ENCODE results near the gene WDSUB1.

Gene WDSUB1

DNA sequence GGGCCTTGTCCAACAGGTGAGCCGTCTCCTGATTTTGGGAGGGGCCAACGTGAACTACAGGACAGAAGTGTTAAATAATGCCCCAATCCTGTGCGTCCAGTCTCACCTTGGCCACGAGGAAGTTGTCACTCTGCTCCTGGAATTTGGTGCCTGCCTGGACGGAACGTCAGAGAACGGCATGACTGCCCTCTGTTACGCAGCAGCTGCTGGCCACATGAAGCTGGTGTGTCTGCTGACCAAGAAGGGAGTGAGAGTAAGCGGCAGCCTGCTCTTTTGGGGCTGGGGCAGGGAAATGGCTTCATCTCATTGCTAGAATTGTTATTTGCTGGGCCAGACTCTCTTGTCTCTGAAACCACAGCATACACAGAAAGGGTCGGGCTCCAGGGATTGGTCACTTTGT, 92.3 kb downstream of the WDSUB1 start:
- no peak for DNase-seq

GRCh38 chr2:159193791-159194190, 92.7 kb downstream of the WDSUB1 start:
- no peak for DNase-seq

DNA sequence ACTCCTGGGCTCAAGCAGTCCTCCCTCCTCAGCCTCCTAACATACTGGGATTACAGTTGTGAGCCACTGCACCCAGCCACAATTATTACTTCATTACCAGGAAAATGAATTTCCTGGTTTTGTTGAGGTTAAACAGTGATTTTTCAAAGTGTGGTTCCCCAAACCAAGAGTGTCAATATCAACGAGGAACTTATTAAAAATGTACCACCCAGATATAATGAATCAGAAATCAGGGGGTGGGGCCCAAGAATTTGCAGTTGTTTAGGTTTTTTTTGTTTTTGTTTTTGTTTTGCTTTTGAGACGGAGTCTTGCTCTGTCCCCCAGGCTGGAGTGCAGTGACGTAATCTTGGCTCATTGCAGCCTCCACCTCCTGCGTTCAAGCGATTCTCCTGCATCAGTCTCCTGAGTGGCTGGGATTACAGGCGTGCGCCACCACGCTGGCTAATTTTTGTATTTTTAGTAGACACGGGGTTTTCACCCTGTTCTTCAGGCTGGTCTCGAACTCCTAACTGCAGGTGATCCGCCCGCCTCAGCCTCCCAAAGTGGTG, 94.1 kb downstream of the WDSUB1 start:
- DNase-seq = no peak

- DNase-seq = no peak
These were observed 98.1 kb downstream of the WDSUB1 start for GRCh38 chr2:159188449-159188848.

DNA sequence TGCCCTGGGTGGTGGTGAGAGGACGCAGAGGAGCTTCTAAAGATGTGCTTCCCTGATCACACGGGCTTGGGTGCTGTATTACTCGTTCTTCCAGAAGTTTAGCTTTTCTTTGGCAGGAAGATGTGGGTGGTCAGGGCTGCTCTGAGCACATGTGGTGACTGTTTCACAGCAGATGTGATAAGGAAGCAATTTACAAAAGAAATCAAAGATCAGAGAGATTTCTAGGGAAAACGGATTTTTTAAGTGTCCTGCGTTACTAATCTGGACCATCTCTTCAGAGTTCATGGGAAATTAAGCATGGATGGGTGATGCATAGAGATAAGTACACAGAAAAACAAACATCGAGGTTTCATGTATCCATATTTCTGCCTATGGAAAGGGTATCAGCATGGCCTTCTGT, 99.4 kb downstream of the WDSUB1 start:
- DNase-seq = no peak

DNA sequence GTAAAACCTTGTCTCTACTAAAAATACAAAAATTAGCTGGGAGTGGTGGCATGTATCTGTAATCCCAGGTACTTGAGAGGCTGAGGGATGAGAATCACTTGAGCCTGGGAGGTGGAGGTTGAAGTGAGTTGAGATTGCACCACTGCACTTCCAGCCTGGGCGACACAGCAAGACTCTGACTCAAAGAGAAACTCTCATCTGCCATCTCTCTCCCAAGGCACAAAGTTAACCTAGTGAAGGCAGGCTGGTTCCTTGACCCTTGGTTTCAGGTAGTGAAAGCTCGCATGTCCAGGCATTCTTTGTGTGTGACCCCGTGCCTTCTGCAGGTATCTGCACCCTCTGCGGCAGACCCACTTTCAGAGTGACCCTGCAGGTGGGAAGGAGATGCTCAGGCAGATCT, 100.0 kb downstream of the WDSUB1 start:
- no peak for DNase-seq
